Activated T-cell treated with anti-CD3 and anti-CD28 coated beads for 24 hours (primary cell): ENCODE results near the gene PCBP3.
"Not testable (repeated sequence)": the region's sequence is repeated elsewhere in the genome, so short reads cannot be mapped to it uniquely, and the experiment has no call there.

Source experiments
- DNase-seq: peaks from one replicate; pipeline ENCODE4 v3.0.0-alpha.2; 2020; ENCODE audit warnings: low read depth

Gene PCBP3

GRCh38 chr21:45635271-45636151, 8.0 kb upstream of the PCBP3 start:
- DNase-seq = no peak

GRCh38 chr21:45636459-45636858, 7.1 kb upstream of the PCBP3 start:
- DNase-seq = no peak

DNA sequence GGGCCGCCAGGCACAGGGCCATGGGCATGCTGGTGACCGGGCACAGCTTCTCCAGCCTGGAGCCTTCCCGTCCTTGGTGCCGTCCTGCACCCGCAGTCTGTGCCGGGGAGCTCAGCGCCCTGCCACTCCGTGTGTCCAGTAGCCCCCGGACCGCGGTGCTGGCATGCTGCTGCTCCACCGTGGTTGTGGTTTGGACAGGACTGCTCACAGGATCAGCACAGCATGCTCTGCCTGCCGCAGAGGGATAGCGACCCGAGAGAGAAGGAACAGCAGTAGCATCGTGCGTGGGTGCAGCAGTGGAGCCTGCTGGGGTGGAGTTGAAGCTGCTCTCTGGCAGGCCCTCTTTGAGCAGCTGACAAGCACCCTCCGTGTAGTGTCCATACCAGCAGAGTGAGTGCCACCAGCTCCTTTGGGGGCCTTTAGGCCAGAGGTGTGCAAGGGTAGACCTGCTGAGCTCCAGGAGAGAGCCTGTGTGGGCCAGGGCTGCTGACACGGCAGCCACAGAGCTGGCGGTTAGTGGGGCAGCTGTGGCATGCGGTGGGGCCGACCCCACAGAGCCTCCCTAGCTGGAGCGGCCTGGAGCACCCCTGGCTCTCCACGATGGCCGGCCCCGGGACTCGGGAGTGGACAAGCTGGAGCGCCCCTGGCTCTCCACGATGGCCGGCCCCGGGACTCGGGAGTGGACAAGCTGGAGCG, 6.4 kb upstream of the PCBP3 start:
- no peak for DNase-seq

DNA sequence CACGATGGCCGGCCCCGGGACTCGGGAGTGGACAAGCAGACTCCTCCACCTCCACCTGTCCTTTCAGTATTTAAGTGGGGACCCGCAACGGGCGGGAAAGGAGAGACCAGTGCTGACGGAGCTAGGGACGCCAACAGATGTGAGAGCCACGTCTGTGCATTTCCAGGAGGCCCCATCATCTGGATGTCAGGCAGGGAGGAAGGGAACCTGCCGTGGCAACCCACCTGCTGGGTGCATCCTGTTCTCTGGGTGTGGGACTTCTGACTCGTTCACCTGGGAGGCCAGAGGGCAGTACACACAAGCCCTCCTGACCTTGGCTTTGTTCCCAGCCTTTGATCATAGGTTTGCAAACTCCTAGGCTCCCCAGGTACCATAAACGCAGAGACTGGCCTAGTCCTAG, 5.6 kb upstream of the PCBP3 start:
- DNase-seq = no peak

GRCh38 chr21:45638707-45639106, 4.8 kb upstream of the PCBP3 start:
- DNase-seq = no peak

GRCh38 chr21:45639206-45640000, 4.1 kb upstream of the PCBP3 start:
- no peak for DNase-seq

- DNase-seq = no peak
These were observed 3.3 kb upstream of the PCBP3 start for GRCh38 chr21:45640001-45640887.

- DNase-seq = no peak
These were observed 2.5 kb upstream of the PCBP3 start for GRCh38 chr21:45640888-45641479.

GRCh38 chr21:45641480-45642035, 2.0 kb upstream of the PCBP3 start:
- no peak for DNase-seq

- DNase-seq = no peak
These were observed 1.3 kb upstream of the PCBP3 start for GRCh38 chr21:45642122-45642813.

DNA sequence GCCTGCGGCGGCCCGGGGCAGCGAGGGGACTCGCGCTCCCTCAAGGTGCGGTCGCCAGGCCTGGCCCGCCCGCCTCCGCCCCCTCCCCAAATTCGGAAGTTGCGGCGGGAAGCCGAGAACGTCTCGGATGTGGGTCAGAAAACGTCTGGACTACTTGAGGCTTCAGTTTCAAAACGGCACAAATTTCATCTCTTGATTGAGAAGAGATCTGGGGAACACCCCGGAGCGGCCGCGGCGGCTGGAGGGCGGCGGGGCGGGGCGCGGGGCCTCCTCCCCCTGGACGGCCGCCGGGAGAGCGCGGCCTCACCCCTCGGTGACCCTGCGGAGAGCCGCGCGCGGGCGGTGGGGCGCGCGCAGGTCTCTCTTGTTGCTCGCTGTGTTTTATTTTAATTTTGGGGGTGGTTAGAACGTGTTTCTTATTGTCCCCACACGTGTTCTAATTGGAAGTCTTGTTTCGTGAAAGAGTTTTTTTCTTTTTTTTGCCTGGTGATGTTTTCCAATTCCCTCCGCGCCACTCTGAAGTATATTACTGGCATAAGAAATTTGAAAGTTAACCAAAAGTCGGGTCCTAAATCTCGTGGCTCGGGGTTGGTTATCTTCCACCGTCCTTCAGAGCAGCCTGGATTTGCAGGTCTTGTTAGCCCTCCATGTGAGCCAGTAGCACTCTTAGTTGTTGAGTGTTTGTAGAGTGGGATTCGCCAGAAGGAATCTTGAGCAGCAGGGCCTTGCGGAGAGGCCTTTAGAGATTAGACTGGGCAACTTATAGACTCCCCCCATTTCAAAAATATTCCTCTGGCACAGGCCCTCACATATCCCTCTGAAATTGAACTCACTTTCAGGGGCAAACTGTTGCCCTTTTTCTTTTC, 749 bp downstream of the PCBP3 start:
- no peak for DNase-seq

GRCh38 chr21:45651921-45652320, 8.4 kb downstream of the PCBP3 start:
- no peak for DNase-seq

GRCh38 chr21:45655124-45655523, 11.6 kb downstream of the PCBP3 start:
- no peak for DNase-seq

- DNase-seq = not testable (repeated sequence)
These were observed 12.6 kb downstream of the PCBP3 start for GRCh38 chr21:45656114-45656513.

DNA sequence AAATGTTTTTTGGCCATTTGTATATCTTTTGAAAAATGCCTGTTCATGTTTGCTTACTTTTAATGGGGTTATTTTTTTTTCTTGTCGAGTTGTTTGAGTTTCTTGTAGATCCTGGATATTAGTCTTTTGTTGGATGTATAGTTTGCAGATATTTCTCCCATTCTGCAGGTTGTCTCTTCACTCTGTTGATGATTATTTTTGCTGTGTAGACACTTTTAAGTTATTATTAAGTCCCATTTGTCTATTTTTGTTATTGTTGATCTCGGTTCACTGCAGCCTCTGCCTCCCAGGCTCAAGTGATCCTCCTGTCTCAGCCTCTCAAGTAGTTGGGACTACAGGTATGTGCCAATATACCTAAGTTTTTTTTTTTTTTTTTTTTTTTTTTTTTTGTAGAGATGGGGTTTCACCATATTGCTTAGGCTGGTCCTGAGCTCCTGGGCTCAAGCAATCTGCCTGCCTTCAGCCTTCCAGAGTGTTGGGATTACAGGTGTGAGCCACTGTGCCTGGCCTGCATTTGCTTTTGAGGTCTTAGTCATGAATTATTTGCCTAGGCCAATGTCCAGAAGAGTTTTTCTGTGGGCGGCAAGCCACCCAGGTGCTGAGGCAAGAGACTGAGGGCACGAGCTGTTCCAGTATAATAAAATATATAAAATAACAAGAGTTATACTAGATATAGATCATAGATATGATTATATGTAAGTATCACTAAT, 18.5 kb downstream of the PCBP3 start:
- not testable (repeated sequence) for DNase-seq

DNA sequence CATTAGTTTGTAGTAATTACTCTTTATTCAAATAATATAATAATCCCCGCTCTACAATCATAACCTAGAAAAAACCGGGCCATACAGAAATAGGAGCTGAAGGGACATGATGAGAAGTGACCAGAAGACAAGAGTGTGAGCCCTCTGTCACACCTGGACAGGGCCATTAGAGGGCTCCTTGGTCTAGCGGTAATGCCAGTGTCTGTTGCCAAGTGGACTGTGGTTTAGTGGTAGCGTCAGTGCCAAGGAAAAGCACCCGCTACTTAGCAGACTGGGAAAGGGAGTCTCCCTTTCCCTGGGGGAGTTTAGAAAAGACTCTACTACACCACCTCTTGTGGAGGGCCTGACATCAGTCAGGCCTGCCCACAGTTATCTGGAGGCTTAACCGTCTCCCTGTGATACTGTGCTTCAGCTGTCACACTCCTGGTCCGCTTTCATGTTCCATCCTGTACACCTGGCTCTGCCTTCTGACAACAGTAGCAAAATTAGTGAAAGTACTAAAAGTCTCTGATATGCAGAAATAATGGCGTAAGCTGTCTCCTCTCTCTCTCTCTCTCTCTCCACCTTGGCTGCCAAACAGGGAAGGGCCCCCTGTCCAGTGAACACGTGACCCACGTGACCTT, 19.2 kb downstream of the PCBP3 start:
- not testable (repeated sequence) for DNase-seq

- DNase-seq = no peak
These were observed 25.9 kb downstream of the PCBP3 start for GRCh38 chr21:45669382-45669781.

DNA sequence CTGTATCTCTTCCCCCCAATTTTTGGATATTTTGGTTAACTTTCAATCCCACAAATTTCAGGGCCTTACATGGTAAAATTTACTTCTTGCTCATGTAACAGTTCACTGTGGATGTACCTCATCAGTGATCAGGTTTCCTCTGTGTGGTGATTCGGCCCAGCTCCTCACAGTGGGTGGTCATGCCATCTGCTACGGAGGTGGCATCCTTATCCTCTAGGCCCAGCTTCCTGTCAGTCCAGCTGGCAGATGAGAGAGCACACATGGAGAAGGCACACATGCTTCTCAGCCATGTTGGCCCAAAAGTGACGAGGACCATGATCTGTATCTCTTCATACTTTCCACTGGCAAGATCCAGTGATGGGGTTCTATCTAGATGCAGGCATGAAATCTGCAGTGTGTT, 27.2 kb downstream of the PCBP3 start:
- DNase-seq = no peak
